Progenitor cell of endocrine pancreas (in vitro differentiated cells): ENCODE measurements around the gene PLAC8L1. TPM values are rescaled to one million over a fixed set of nuclear protein-coding genes. Genes with fewer than 3 reads are reported as not detected.

ENCODE experiments used
- DNase-seq: peaks from one replicate; pipeline ENCODE4 v3.0.0; 2021; ENCODE audit warnings: low spot score; ENCODE audit not compliant: unreplicated experiment
- H3K27ac Mint-ChIP-seq: 2 replicates; pipeline ENCODE4 v1.8.0; 2021; ENCODE audit warnings: mild to moderate bottlenecking, moderate library complexity, mixed read lengths
- H3K27me3 Mint-ChIP-seq: 2 replicates; pipeline ENCODE4 v1.8.0; 2021; ENCODE audit warnings: mixed read lengths
- H3K36me3 Mint-ChIP-seq: 2 replicates; pipeline ENCODE4 v1.8.0; 2022; ENCODE audit warnings: mixed read lengths; ENCODE audit not compliant: insufficient read depth
- H3K4me1 Mint-ChIP-seq: 2 replicates; pipeline ENCODE4 v1.8.0; 2021; ENCODE audit warnings: low read depth, mixed read lengths
- H3K4me3 Mint-ChIP-seq: 2 replicates; pipeline ENCODE4 v1.8.0; 2021; ENCODE audit warnings: low read depth, mild to moderate bottlenecking, moderate library complexity, mixed read lengths
- H3K9me3 Mint-ChIP-seq: 2 replicates; pipeline ENCODE4 v1.8.0; 2021; ENCODE audit warnings: low read depth, mixed read lengths
- CTCF ChIP-seq: fragments of 200-600 bp; sonication (generic); IDR thresholded peaks from one replicate; pipeline ENCODE4 v1.5.0; 2021; ENCODE audit warnings: antibody characterized with exemption, mild to moderate bottlenecking; ENCODE audit not compliant: unreplicated experiment
- total RNA-seq: library from RNA; stranded (reverse); gene quantifications from 2 replicates; pipeline ENCODE4 v1.2.1, GENCODE V29; 2021

PLAC8L1 gene
- total RNA-seq, 1 donor from 2014 or later, result 2.0 TPM

- H3K36me3 Mint-ChIP-seq, result peaks cover 2% of the 10 kb centered on the region
- TF ChIP-seq CTCF, result peak; percentile 57
- H3K4me3 Mint-ChIP-seq, result no peak overlapping the region
- no peak for DNase-seq
- H3K4me1 Mint-ChIP-seq, result peaks cover 4% of the 10 kb centered on the region
- no peaks in the 10 kb centered on the region for H3K27me3 Mint-ChIP-seq
- H3K9me3 Mint-ChIP-seq, result no peaks in the 10 kb centered on the region
- H3K27ac Mint-ChIP-seq, result no peak overlapping the region
Observed at GRCh38 chr5:146041180-146041789, 64.1 kb downstream of the PLAC8L1 start.

- no peak for DNase-seq
- Mint-ChIP-seq H3K27ac (no peak overlapping the region), H3K36me3 (no peaks in the 10 kb centered on the region), H3K27me3 (no peaks in the 10 kb centered on the region), H3K4me3 (no peak overlapping the region), H3K4me1 (peaks cover 4% of the 10 kb centered on the region), H3K9me3 (no peaks in the 10 kb centered on the region)
- TF ChIP-seq CTCF, result no peak
Observed at GRCh38 chr5:146040527-146040926, 64.8 kb downstream of the PLAC8L1 start.

GRCh38 chr5:146039420-146039819 lies 66.0 kb downstream of the PLAC8L1 start:
- no peak for DNase-seq
- no peaks in the 10 kb centered on the region for H3K27me3 Mint-ChIP-seq
- H3K36me3 Mint-ChIP-seq, result no peaks in the 10 kb centered on the region
- no peaks in the 10 kb centered on the region for H3K9me3 Mint-ChIP-seq
- no peak overlapping the region for H3K27ac Mint-ChIP-seq
- no peak overlapping the region for H3K4me3 Mint-ChIP-seq
- TF ChIP-seq CTCF, result no peak
- H3K4me1 Mint-ChIP-seq, result peaks cover 4% of the 10 kb centered on the region

- peaks cover 12% of the 10 kb centered on the region for H3K4me1 Mint-ChIP-seq
- DNase-seq, result no peak
- H3K9me3 Mint-ChIP-seq, result no peaks in the 10 kb centered on the region
- no peak overlapping the region for H3K4me3 Mint-ChIP-seq
- no peaks in the 10 kb centered on the region for H3K36me3 Mint-ChIP-seq
- no peak for TF ChIP-seq CTCF
- H3K27me3 Mint-ChIP-seq, result no peaks in the 10 kb centered on the region
- H3K27ac Mint-ChIP-seq, result no peak overlapping the region
Observed at GRCh38 chr5:146034605-146035004, 70.8 kb downstream of the PLAC8L1 start.

Other genes with a start within 250 kb of the PLAC8L1 start
- not detected in 2 replicates for gene GRXCR2, start 232.6 kb downstream of the PLAC8L1 start, total RNA-seq
- gene SH3RF2, start 169.0 kb downstream of the PLAC8L1 start, total RNA-seq, result 16.7 and 17.6 TPM in 2 replicates
- 180 and 185 TPM in 2 replicates for gene LARS1, start 77.1 kb upstream of the PLAC8L1 start, total RNA-seq
- gene RBM27, start 98.0 kb upstream of the PLAC8L1 start, total RNA-seq, result 24.1 and 28.6 TPM in 2 replicates
- not detected in 2 replicates for gene POU4F3, start 233.3 kb upstream of the PLAC8L1 start, total RNA-seq